Right atrium auricular region (tissue), 2 donors: ENCODE results near the gene PRM3. TPM values are rescaled to one million over a fixed set of nuclear protein-coding genes. Genes with fewer than 3 reads are reported as not detected.

Experiments
- DNase-seq: peaks from one replicate; pipeline ENCODE4 v3.0.0-alpha.2; 2019; ENCODE audit warnings: low spot score
- H3K27ac ChIP-seq, 2 donors: fragments of 200-600 bp; sonication (generic); 1 replicate in 1 of 2; 2 replicates in 1 of 2; pipeline ENCODE4 v1.5.1; 2016 to 2019
- H3K27me3 ChIP-seq, 2 donors: fragments of 200-600 bp; sonication (generic); one replicate each; pipeline versions ENCODE4 v1.5.1 to v1.6.0; 2017 to 2019
- H3K36me3 ChIP-seq: fragments of 200-600 bp; sonication (generic); one replicate; pipeline ENCODE4 v1.5.1; 2016
- H3K4me1 ChIP-seq, 2 donors: fragments of 200-600 bp; sonication (generic); one replicate each; pipeline versions ENCODE4 v1.5.1 to v1.6.0; 2017 to 2019
- H3K4me3 ChIP-seq, 2 donors: fragments of 200-600 bp; sonication (generic); 1 replicate in 1 of 2; 2 replicates in 1 of 2; pipeline ENCODE4 v1.5.1; 2017 to 2019; ENCODE audit warnings: mild to moderate bottlenecking in 1 of 2, moderate library complexity in 1 of 2
- H3K9me3 ChIP-seq, 2 donors: fragments of 200-600 bp; sonication (generic); one replicate each; pipeline ENCODE4 v1.5.1; 2019
- total RNA-seq, 2 donors: library from RNA; depleted of rRNA; stranded (reverse); fragments of >200 nt; gene quantifications; one replicate each; pipeline ENCODE4 v1.1.0, GENCODE V29; 2016
- TF ChIP-seq, protein P1 (sequence below), 2 donors: fragments of 200-600 bp; sonication (generic); IDR thresholded peaks; one replicate each; pipeline ENCODE4 v1.5.1; 2019; ENCODE audit warnings: antibody characterized with exemption in 2 of 2

Gene PRM3
- total RNA-seq, 2 donors from 2014 or later = not detected

DNA sequence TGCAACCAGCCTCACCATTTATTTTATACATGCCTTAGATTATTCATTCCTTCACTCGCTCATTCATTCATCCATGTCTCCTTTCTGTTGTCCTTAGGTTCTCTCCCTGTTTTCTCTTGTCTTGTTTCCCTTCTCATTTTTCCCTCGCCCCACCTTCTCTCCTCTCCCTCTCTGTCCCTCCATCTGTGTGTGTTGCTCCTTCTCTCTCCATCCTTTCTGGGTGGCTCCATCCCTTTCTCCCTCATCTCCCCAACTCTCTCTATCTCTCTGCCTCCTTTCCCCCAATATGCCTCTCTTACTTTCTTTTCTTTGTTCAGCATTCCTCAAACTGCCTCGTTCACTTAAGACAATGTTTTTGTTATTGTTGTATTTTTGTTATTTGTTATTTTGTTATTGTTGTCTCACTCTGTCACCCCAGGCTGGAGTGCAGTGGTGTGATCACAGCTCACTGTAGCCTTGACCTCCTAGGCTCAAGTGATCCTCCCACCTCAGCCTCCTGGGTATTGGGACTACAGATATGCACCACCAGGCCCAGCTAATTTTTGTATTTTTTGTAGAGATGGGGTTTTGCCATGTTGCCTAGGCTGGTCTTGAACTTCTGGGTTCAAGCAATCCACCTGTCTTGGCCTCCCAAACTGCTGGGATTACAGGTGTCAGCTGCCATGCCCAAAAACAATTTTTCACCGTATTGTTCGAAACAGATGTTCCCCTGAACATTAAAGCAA is 31.8 kb downstream of the PRM3 start:
- DNase-seq = no peak
- Histone ChIP-seq H3K4me3 (no peak overlapping the region), H3K4me1 (no peaks in the 10 kb centered on the region), H3K9me3 (no peaks in the 10 kb centered on the region), H3K36me3 (no peaks in the 10 kb centered on the region), H3K27me3 (no peaks in the 10 kb centered on the region), H3K27ac (peak overlapping the region; percentile 71 to 86)
- TF ChIP-seq, protein P1, sequence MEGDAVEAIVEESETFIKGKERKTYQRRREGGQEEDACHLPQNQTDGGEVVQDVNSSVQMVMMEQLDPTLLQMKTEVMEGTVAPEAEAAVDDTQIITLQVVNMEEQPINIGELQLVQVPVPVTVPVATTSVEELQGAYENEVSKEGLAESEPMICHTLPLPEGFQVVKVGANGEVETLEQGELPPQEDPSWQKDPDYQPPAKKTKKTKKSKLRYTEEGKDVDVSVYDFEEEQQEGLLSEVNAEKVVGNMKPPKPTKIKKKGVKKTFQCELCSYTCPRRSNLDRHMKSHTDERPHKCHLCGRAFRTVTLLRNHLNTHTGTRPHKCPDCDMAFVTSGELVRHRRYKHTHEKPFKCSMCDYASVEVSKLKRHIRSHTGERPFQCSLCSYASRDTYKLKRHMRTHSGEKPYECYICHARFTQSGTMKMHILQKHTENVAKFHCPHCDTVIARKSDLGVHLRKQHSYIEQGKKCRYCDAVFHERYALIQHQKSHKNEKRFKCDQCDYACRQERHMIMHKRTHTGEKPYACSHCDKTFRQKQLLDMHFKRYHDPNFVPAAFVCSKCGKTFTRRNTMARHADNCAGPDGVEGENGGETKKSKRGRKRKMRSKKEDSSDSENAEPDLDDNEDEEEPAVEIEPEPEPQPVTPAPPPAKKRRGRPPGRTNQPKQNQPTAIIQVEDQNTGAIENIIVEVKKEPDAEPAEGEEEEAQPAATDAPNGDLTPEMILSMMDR (IDR thresholded peaks at IDR 0.05) = no peak

DNA sequence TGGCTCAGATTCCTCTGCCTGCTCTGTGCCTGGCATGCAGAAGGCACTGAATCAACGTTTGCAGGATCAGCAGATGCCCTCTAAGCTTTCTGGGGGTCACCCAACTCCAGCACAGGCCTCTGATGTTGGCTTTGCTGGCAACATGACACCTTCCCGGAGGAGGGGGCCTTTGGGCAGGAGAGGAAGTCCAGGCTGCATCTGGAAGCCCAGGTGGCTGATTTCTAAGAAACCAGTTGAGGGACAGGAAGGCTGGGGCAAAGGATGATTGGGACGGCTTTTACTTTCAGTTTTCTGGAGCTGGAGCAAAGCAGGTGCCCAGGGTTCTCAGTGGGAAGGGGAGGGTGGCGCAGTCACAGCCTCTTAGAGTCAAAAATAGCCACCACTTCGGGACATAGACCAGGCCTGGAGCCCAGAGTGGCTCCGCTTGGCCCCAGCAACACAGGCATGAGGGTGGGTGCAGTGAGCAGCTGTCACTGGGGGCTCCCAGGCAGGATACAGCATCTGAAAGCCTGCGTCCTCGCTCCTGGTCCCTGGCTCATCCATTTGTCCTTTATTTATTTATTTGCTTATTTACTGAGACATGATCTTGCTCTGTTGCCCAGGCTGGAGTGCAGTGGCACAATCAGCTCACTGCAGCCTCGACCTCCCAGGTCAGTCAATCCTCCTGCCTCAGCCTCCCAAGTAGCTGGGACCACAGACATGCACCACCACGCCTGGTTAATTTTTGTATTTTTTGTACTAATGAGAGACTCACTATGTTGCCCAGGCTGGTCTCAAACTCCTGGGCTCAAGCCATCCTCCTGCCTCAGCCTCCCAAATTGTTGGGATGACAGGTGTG is 32.6 kb downstream of the PRM3 start:
- Histone ChIP-seq H3K9me3 (no peaks in the 10 kb centered on the region), H3K27me3 (no peaks in the 10 kb centered on the region), H3K27ac (peak overlapping the region; percentile 71 to 86), H3K36me3 (no peaks in the 10 kb centered on the region), H3K4me3 (peak overlapping the region in 1 of 2 donors; percentile 17), H3K4me1 (no peaks in the 10 kb centered on the region)
- no peak for DNase-seq
- TF ChIP-seq, protein P1 (IDR thresholded peaks at IDR 0.05) = no peak

DNA sequence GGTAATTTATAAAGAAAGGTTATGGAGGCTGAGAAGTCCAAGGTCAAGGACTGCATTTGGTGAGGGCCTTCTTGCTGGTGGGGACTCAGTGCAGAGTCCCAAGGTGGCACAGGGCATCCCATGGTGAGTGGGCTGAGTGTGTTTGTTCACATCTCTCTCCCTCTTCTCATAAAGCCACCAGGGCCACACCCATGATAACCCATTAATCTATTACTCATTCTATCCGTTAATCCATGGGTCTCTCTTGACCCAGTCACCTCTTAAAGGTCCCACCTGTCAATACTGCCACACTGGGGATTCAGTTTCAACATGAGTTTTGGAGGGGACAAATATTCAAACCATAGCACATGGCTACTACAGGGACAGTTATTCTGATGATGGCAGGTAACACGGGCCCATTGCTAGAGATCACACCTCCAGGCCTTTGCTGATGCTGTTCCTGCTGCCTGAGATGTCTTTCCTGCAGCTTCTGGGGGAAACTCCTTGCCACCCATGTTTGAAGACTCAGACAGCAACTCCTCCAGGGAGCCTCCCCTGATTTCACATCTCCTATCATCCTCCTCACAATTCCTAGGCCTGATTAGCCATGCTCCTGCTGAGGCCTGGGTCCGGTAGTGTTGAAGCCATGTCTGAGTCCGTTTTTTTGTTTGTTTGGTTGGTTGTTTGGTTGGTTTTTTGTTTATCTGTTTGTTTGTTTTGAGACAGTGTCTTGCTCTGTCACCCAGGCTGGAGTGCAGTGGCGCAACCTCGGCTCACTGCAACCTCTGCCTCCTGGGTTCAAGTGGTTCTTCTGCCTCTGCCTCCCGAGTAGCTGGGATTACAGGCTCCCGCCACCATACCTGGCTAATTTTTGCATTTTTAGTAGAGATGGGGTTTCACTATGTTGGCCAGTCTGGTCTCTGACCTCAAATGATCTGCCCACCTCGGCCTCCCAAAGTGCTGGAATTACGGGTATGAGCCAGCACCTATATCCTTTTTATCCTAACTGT is 33.5 kb downstream of the PRM3 start:
- DNase-seq = no peak
- no peaks in the 10 kb centered on the region for H3K9me3 ChIP-seq
- TF ChIP-seq, protein P1 (IDR thresholded peaks at IDR 0.05) = no peak
- no peaks in the 10 kb centered on the region for H3K36me3 ChIP-seq
- peak overlapping the region; percentile 71 to 86 for H3K27ac ChIP-seq
- no peaks in the 10 kb centered on the region for H3K27me3 ChIP-seq
- peak overlapping the region in 1 of 2 donors; percentile 17 for H3K4me3 ChIP-seq
- no peaks in the 10 kb centered on the region for H3K4me1 ChIP-seq

DNA sequence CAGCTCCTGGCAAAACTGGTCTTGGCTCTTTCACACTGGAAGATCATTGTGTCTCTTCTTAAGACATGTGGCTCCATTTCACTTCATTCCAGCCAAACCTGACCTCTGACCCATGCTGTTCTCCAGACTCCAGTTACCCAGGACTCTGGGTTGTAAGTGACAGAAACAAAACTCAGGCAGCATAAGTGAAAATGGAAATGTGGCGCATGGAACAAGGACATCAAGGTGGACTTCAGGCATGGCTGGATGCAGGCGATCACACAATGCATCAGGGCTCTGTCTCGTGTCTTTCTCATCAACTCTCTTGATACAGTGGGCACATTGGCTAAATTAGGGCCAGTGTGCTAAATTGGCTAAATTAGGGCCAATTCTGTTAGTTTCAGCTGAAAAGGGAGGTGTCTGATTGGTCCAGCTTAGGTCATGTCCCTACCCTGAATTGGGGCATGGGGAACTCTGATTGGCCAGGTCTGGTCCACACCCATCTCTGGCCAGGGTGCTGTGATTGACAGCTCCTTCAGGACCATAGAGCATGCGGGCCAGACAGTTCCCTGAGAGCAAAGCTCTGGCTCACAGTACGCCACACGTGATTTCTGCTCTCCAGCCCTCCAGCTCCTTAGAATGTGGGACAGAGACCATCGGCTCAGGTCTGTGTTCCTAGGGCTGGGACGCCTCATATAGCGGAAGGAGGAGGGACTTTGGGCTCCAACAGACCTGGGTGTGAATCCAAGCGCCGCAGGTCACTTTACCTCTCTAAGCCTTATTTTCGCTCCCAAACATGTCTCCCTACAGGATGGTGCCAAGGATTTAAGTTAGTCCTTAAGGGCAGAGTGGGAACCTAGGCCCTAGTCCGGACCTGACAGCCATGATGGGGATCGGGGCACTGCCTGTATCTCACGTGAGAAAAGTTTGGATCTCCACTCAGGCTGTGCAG is 34.9 kb downstream of the PRM3 start:
- Histone ChIP-seq H3K4me3 (no peak overlapping the region), H3K9me3 (no peaks in the 10 kb centered on the region), H3K36me3 (no peaks in the 10 kb centered on the region), H3K4me1 (no peaks in the 10 kb centered on the region), H3K27ac (no peak overlapping the region), H3K27me3 (no peaks in the 10 kb centered on the region)
- no peak for DNase-seq
- TF ChIP-seq, protein P1 (IDR thresholded peaks at IDR 0.05) = no peak
